ENCODE results near the gene RFX4.

The RFX4 gene

GRCh38 chr12:106584104-106585064 lies 1.6 kb downstream of the RFX4 start:
- peaks cover 84 to 100% of the 10 kb centered on the region in 2 donors for H3K27me3 Mint-ChIP-seq
- H3K4me1 Mint-ChIP-seq (ENCODE audit: low read depth in 2 of 2), result peaks cover 25 to 34% of the 10 kb centered on the region in 2 donors
- ATAC-seq (replicated peaks) (no peak), DNase-seq (no peak)
- H3K9me3 Mint-ChIP-seq, result no peaks in the 10 kb centered on the region
- no peak overlapping the region for H3K27ac Mint-ChIP-seq
- peak overlapping the region; percentile 33 to 67 for H3K4me3 Mint-ChIP-seq
- no peaks in the 10 kb centered on the region for H3K36me3 Mint-ChIP-seq (ENCODE audit: insufficient read depth)

- Mint-ChIP-seq H3K36me3 (ENCODE audit: insufficient read depth) (no peaks in the 10 kb centered on the region), H3K27me3 (peaks cover 84 to 100% of the 10 kb centered on the region in 2 donors), H3K9me3 (no peaks in the 10 kb centered on the region), H3K4me1 (ENCODE audit: low read depth in 2 of 2) (peaks cover 25 to 34% of the 10 kb centered on the region in 2 donors), H3K27ac (no peak overlapping the region), H3K4me3 (peak overlapping the region in 1 of 2 donors; percentile 67)
- DNase-seq, result no peak
- no peak for ATAC-seq (replicated peaks)
These were observed 2.3 kb downstream of the RFX4 start for GRCh38 chr12:106585105-106585520.

- Mint-ChIP-seq H3K4me1 (ENCODE audit: low read depth in 2 of 2) (peaks cover 24 to 33% of the 10 kb centered on the region in 2 donors), H3K9me3 (no peaks in the 10 kb centered on the region), H3K36me3 (ENCODE audit: insufficient read depth) (no peaks in the 10 kb centered on the region), H3K27ac (no peak overlapping the region), H3K27me3 (peaks cover 84 to 100% of the 10 kb centered on the region in 2 donors), H3K4me3 (peak overlapping the region in 1 of 2 donors; percentile 67)
- no peak for DNase-seq
- ATAC-seq (replicated peaks), result no peak
These were observed 2.9 kb downstream of the RFX4 start for GRCh38 chr12:106585521-106586277.

GRCh38 chr12:106586278-106586802 lies 3.5 kb downstream of the RFX4 start:
- H3K4me3 Mint-ChIP-seq, result no peak overlapping the region
- no peaks in the 10 kb centered on the region for H3K36me3 Mint-ChIP-seq (ENCODE audit: insufficient read depth)
- ATAC-seq (replicated peaks), result no peak
- peaks cover 82 to 99% of the 10 kb centered on the region in 2 donors for H3K27me3 Mint-ChIP-seq
- H3K9me3 Mint-ChIP-seq, result no peaks in the 10 kb centered on the region
- no peak for DNase-seq
- H3K27ac Mint-ChIP-seq, result no peak overlapping the region
- H3K4me1 Mint-ChIP-seq (ENCODE audit: low read depth in 2 of 2), result peaks cover 21 to 30% of the 10 kb centered on the region in 2 donors

GRCh38 chr12:106586803-106587684 lies 4.2 kb downstream of the RFX4 start:
- no peak for ATAC-seq (replicated peaks)
- peaks cover 17 to 27% of the 10 kb centered on the region in 2 donors for H3K4me1 Mint-ChIP-seq (ENCODE audit: low read depth in 2 of 2)
- peaks cover 82 to 97% of the 10 kb centered on the region in 2 donors for H3K27me3 Mint-ChIP-seq
- H3K27ac Mint-ChIP-seq, result no peak overlapping the region
- H3K9me3 Mint-ChIP-seq, result no peaks in the 10 kb centered on the region
- H3K4me3 Mint-ChIP-seq, result no peak overlapping the region
- H3K36me3 Mint-ChIP-seq (ENCODE audit: insufficient read depth), result no peaks in the 10 kb centered on the region
- DNase-seq, result no peak

- Mint-ChIP-seq H3K27me3 (peaks cover 85 to 91% of the 10 kb centered on the region in 2 donors), H3K4me3 (no peak overlapping the region), H3K27ac (no peak overlapping the region), H3K9me3 (no peaks in the 10 kb centered on the region), H3K36me3 (ENCODE audit: insufficient read depth) (no peaks in the 10 kb centered on the region), H3K4me1 (ENCODE audit: low read depth in 2 of 2) (peaks cover 7 to 18% of the 10 kb centered on the region in 2 donors)
- ATAC-seq (replicated peaks) (no peak), DNase-seq (no peak)
These were observed 6.0 kb downstream of the RFX4 start for GRCh38 chr12:106588771-106589170.

GRCh38 chr12:106590601-106591000 lies 7.8 kb downstream of the RFX4 start:
- Mint-ChIP-seq H3K4me1 (ENCODE audit: low read depth in 2 of 2) (peaks cover 3 to 8% of the 10 kb centered on the region in 2 donors), H3K9me3 (no peaks in the 10 kb centered on the region), H3K4me3 (no peak overlapping the region), H3K36me3 (ENCODE audit: insufficient read depth) (no peaks in the 10 kb centered on the region), H3K27me3 (peaks cover 80 to 88% of the 10 kb centered on the region in 2 donors), H3K27ac (no peak overlapping the region)
- DNase-seq (no peak), ATAC-seq (replicated peaks) (no peak)

- no peaks in the 10 kb centered on the region for H3K9me3 Mint-ChIP-seq
- no peak overlapping the region for H3K27ac Mint-ChIP-seq
- peak overlapping the region in 1 of 2 donors; percentile 30 for H3K4me3 Mint-ChIP-seq
- H3K36me3 Mint-ChIP-seq (ENCODE audit: insufficient read depth), result no peaks in the 10 kb centered on the region
- ATAC-seq (replicated peaks) (no peak), DNase-seq (no peak)
- peaks cover 60 to 76% of the 10 kb centered on the region in 2 donors for H3K27me3 Mint-ChIP-seq
- peaks cover 0 to 8% of the 10 kb centered on the region in 2 donors for H3K4me1 Mint-ChIP-seq (ENCODE audit: low read depth in 2 of 2)
These were observed 11.6 kb downstream of the RFX4 start for GRCh38 chr12:106594447-106594846.

GRCh38 chr12:106595268-106595667 lies 12.5 kb downstream of the RFX4 start:
- no peaks in the 10 kb centered on the region for H3K9me3 Mint-ChIP-seq
- H3K27me3 Mint-ChIP-seq, result peaks cover 58 to 76% of the 10 kb centered on the region in 2 donors
- ATAC-seq (replicated peaks), result no peak
- DNase-seq, result no peak
- no peaks in the 10 kb centered on the region for H3K36me3 Mint-ChIP-seq (ENCODE audit: insufficient read depth)
- H3K4me3 Mint-ChIP-seq, result no peak overlapping the region
- H3K4me1 Mint-ChIP-seq (ENCODE audit: low read depth in 2 of 2), result peaks cover 0 to 8% of the 10 kb centered on the region in 2 donors
- H3K27ac Mint-ChIP-seq, result no peak overlapping the region

- H3K4me3 Mint-ChIP-seq, result no peak overlapping the region
- H3K4me1 Mint-ChIP-seq (ENCODE audit: low read depth in 2 of 2), result peaks cover 0 to 8% of the 10 kb centered on the region in 2 donors
- no peak for DNase-seq
- H3K9me3 Mint-ChIP-seq, result no peaks in the 10 kb centered on the region
- H3K27ac Mint-ChIP-seq, result no peak overlapping the region
- H3K27me3 Mint-ChIP-seq, result peaks cover 49 to 76% of the 10 kb centered on the region in 2 donors
- no peak for ATAC-seq (replicated peaks)
- H3K36me3 Mint-ChIP-seq (ENCODE audit: insufficient read depth), result no peaks in the 10 kb centered on the region
These were observed 15.2 kb downstream of the RFX4 start for GRCh38 chr12:106598003-106598402.

GRCh38 chr12:106599302-106599701 lies 16.5 kb downstream of the RFX4 start:
- Mint-ChIP-seq H3K27me3 (peaks cover 37 to 71% of the 10 kb centered on the region in 2 donors), H3K4me1 (ENCODE audit: low read depth in 2 of 2) (peaks cover 0 to 3% of the 10 kb centered on the region in 2 donors), H3K4me3 (no peak overlapping the region), H3K9me3 (no peaks in the 10 kb centered on the region), H3K36me3 (ENCODE audit: insufficient read depth) (no peaks in the 10 kb centered on the region), H3K27ac (no peak overlapping the region)
- DNase-seq, result no peak
- no peak for ATAC-seq (replicated peaks)

- Mint-ChIP-seq H3K4me1 (ENCODE audit: low read depth in 2 of 2) (no peaks in the 10 kb centered on the region), H3K27ac (no peak overlapping the region), H3K36me3 (ENCODE audit: insufficient read depth) (no peaks in the 10 kb centered on the region), H3K4me3 (no peak overlapping the region), H3K9me3 (no peaks in the 10 kb centered on the region), H3K27me3 (peaks cover 30 to 59% of the 10 kb centered on the region in 2 donors)
- ATAC-seq (replicated peaks) (no peak), DNase-seq (no peak)
These were observed 17.7 kb downstream of the RFX4 start for GRCh38 chr12:106600503-106600902.

All from effector memory CD8-positive, alpha-beta T cell (primary cell).